Cardiac septum (tissue), 1 donor: ENCODE results near the gene SPDYC. TPM values are rescaled to one million over a fixed set of nuclear protein-coding genes. Genes with fewer than 3 reads are reported as not detected.

Experiments used
- DNase-seq: peaks from one replicate; pipeline ENCODE4 v3.0.0-alpha.2; 2020; ENCODE audit warnings: low spot score
- intact Hi-C: fragments of 100-400 bp; cut with DNase I; formaldehyde crosslinking; loops from one replicate; pipeline ENCODE4 v1.14.0; 2022
- total RNA-seq: library from RNA; stranded (reverse); fragmentation: NEBNext Ultra II Directional; extraction: Animal tissue kit (Norgen Biotek cat#: 25700); gene quantifications from one replicate; pipeline ENCODE4 v1.2.1, GENCODE V29; 2021
- donor health status: DM: no; HTN: no; CAD: no.

SPDYC gene
- total RNA-seq, 1 donor from 2014 or later: not detected

DNA sequence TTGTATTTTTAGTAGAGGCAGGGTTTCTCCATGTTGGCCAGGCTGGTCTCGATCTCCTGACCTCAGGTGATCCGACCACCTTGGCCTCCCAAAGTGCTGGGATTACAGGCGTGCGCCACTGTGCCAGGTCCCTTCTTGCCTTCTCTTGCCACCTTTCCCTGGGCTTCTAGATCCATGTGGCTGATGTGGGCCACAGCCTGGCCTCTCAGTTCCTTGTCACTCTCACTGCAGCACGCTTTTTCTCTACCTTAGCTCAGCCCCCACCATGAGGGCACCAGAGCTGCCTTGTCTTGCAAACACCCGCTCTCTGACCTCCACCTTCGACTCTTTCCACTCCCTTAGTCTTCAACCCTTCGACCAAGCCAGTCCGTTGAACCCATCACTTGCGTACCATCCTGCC lies 19.2 kb downstream of the SPDYC start:
- DNase-seq: no peak
- intact Hi-C loops: no loop called here

DNA sequence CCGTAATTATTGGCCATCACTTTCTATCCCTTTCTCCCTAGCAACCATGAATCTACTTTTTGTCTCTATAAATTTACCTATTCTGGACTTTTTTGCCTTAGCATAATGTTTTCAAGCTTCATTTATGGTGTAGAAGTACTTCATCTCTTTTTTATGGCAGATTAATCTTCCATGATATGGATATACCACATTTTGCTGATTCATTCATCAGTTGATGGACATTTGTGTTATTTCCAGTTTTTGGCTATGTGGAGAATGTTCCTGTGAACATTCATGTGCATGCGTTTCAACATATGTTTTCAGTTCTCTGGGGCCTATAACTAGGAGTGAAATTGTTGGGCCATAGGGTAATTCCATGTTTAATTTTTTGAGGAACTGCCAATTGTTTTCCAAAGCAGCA lies 24.5 kb downstream of the SPDYC start:
- intact Hi-C loops: no loop called here
- no peak for DNase-seq

DNA sequence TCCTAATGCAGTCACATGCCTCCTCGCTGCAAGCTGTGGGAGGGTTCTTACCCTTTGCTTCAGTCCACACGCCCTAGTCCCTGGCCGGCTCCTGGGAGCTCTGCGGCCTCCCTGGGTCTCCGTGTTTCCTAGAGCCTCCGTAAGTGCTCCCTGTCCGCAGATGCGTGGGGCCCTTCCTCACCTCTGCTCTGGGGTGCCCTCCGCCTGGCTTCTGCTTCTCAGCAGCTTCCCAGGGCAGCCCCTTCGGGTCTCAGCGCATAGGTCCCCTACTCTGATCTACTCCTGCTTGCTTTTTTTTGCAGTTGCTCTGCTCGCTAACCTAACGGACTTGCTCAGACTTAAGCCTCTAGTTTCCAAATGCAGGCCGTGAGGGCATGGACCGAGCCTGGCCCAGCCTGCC lies 34.1 kb downstream of the SPDYC start:
- intact Hi-C loops: no loop called here
- peak; percentile 12 for DNase-seq

DNA sequence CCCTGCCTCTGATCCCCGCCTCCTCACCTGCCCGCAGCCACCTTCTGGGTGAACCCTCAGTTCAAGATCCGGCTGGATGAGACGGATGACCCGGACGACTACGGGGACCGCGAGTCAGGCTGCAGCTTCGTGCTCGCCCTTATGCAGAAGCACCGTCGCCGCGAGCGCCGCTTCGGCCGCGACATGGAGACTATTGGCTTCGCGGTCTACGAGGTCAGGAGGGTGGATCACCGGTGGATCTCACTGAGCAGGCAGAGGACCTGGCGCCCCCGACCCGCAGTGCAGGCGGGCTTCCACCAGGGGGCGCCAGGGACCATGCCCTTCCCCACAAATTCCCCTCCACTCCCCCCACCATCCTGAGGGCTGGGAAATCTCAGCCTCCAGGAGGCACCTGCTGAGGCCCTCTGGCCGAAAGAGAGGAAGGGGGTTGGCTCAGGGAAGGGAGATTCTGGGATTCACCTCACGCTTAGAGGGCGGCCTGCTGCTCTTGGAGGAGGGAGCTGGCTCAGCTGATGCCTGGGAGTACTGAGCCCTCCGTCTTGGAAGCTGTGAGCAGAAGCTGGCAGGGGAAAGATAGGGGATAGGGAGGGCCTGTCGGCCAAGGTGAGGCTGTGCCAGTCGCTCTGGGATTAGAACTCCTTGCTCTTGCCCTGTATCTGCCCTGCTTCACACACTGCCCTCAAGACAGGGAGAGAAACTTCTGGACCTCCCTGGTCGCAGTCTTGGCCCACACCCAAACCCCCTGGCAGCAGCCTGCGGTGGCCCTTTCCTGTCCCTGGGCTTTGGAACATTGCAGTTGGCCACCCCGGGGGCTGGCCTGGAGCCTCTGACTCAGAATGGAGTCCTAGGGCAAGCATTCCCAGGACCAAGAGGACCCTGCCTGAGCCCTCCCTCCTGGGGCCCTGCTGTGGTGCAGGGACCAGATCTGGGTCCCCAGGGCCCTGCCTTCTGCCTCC lies 34.9 kb downstream of the SPDYC start:
- intact Hi-C loops: no loop called here
- peak; percentile 77 for DNase-seq

DNA sequence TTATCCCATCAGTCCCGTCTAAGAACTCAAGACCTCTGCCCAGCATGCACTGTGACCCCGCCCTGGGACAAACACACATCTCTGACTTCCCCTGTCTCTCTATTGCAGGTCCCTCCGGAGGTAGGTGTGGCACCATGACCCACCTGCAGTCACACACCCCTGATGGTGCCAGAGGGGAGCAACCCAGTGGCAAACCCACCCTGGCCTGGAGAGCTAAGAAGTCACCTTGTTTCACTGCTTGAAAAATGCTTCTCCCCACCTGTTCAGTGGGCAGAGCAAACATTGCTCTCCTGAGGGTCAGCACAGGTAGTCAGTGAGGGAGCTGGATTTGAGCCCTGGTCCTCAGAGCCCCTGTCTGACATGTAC lies 35.6 kb downstream of the SPDYC start:
- no peak for DNase-seq
- intact Hi-C loops: no loop called here

DNA sequence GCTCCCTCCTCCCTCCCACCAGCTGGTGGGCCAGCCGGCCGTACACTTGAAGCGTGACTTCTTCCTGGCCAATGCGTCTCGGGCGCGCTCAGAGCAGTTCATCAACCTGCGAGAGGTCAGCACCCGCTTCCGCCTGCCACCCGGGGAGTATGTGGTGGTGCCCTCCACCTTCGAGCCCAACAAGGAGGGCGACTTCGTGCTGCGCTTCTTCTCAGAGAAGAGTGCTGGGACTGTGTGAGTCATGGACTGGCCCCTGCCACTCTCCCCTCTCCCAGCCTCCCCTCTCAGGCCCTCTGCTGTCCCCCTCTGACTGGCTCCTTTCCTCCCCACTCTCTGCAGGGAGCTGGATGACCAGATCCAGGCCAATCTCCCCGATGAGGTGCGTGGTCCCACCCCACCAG lies 36.4 kb downstream of the SPDYC start:
- intact Hi-C loops: no loop called here
- peak; percentile 63 for DNase-seq

DNA sequence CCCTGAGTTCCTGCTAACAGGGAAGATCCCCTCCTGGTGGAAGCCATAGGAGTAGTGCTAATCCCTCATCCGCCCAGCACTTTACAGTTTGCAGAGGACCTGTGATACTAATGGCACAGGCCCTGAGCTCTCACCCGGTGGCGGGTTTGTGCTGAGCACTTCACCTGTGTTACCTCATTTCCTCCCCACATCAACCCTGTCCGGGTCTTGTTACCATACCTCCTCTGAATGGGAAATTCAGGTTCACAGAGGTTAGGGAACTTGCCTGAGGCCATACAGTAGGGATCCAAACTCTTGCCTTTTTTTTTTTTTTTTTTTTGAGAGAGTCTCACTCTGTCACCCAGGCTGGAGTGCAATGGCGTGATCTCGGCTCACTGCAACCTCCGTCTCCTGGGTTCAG lies 36.9 kb downstream of the SPDYC start:
- DNase-seq: peak; percentile 43
- intact Hi-C loops: no loop called here

DNA sequence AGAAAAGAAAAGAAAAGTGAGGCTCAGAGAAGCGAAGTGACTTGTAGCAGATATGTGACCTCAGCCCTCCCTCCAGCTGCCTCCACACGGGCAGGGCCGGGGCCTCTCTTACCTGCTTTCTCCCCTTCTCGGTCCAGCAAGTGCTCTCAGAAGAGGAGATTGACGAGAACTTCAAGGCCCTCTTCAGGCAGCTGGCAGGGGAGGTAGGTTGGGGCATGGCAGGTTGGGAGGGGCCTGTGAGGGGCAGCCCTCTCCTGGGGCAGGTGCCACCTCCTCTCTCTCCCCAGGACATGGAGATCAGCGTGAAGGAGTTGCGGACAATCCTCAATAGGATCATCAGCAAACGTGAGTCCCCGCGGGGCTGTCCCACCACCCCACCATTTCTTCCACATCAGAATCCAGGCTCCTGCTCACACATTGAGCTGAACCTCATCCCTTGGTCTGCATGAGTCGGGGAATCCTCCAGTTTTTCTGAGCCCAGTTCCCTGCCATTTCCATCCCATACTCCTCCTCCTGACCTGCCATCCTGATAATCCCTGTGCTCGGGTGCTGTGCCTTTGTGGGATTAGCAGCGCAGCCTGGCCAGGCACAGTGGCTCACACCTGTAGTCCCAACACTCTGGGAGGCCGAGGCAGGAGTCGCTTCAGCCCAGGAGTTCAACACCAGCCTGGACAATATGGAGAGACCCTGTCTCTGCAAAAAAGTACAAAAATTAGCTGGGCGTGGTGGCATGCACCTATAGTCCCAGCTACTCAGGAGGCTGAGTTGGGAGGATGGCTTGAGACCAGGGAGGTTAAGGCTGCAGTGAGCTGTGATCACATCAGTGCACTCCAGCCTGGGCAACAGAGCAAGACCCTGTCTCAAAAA lies 38.1 kb downstream of the SPDYC start:
- intact Hi-C loops: no loop called here
- no peak for DNase-seq

DNA sequence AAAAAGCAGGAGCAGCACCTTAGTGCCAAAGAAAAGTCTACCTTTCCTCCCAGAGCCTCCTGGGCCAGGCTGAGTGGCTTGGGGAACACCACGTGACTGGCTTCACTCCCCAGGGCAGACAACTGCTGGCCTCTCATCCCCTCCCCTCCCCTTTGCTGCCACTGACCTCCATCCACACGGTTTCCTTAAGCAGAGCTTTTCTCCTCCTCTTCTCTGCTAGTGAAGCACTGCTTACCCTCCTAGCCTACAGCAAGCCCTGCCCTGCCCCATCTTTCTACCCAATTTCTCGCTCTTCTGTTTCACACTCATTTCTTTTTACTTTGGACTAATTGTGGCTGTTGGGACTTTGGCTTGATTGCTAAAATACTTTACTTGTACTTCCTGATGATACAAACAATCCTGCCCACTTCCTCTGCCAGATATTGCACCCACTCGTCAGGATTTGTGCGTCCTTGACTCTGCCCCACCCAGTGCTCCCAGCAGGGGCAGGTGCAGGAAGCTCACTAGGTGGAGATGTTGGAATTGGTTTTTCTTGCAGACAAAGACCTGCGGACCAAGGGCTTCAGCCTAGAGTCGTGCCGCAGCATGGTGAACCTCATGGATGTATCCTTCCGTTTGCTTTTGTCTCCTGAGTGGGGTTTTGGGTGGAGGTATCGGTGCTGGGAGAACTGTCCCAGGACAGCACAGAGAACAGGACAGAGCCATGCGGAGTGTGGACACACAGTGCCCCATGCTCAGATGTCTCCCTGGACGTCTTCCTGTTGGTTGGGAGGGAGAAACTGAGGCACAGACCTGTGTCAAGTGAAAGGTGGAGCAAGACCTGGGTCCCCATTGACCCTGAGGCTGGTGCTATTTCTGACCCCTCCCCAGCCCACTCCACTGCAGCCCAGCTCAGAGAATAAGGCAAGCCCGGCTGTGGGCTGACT lies 39.0 kb downstream of the SPDYC start:
- peak; percentile 29 for DNase-seq
- intact Hi-C loops: no loop called here

DNA sequence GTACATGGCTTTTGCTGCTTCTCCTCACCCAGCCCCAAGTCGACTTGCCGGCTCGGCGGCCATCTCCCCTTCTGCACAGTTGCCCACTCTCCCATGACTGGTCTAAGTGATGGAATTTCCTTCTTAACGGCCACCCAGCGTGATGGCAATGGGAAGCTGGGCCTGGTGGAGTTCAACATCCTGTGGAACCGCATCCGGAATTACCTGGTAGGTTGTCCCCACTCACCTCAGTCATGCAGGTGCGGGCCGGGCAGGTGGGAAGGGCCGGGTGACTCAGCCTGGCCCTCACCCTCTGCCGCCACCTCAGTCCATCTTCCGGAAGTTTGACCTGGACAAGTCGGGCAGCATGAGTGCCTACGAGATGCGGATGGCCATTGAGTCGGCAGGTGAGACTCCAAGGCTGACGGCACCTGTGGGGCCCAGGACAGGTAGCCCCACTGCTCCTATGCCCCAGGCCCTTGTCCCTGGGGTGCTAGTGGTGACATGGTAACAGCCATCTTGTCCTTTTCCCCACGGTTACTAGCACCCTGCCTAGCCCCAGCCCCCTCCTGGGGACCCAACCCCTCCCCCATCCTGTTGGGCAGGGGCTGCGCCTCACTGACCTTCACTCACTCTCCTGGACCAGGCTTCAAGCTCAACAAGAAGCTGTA lies 39.8 kb downstream of the SPDYC start:
- intact Hi-C loops: no loop called here
- peak; percentile 4 for DNase-seq

DNA sequence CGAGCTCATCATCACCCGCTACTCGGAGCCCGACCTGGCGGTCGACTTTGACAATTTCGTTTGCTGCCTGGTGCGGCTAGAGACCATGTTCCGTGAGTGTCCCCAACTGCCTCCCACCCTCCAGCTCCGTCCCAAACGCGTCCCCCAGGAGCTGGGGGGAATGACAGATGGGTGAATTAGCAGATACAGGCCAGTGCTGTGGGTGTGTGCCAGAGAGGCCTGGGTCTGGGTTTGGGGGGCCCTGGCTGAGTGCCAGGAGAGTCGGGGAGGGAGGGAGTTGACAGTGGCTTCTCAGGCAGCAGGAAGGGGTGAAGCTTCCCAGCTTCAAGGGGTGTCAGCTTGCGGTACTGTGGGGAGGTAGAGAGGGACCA lies 40.3 kb downstream of the SPDYC start:
- peak; percentile 51 for DNase-seq

DNA sequence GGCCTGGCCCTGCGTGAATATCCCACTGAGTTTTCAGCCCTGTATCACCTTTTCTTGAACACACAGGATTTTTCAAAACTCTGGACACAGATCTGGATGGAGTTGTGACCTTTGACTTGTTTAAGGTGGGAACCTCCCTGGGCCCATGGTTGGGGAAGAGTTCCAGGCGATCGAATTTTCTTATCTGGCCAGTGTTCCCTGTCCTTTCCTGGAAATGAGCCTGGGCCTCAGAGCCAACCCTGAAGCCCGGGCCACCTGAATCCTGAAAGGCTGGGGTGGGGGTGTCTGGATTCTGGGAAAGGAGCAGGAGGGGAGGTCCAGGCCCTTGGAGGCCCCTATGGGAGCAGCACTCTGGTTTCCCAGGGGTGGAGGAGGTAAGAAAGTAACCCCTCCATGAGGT lies 40.7 kb downstream of the SPDYC start:
- no peak for DNase-seq
- intact Hi-C loops: no loop called here

More for the DNA sequence above, 40.3 kb downstream of the SPDYC start:
- intact Hi-C loops: no loop called here

DNA sequence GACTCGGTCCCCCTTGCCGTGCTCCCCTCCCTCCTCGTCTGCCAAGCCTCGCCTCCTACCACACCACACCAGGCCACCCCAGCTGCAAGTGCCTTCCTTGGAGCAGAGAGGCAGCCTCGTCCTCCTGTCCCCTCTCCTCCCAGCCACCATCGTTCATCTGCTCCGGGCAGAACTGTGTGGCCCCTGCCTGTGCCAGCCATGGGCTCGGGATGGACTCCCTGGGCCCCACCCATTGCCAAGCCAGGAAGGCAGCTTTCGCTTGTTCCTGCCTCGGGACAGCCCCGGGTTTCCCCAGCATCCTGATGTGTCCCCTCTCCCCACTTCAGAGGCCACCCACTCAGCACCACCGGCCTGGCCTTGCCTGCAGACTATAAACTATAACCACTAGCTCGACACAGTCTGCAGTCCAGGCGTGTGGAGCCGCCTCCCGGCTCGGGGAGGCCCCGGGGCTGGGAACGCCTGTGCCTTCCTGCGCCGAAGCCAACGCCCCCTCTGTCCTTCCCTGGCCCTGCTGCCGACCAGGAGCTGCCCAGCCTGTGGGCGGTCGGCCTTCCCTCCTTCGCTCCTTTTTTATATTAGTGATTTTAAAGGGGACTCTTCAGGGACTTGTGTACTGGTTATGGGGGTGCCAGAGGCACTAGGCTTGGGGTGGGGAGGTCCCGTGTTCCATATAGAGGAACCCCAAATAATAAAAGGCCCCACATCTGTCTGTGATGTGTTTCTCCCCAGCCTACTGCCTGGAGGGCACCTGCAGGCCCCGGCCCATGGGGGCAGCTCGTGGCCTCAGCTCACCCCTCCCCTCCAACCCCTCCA lies 41.5 kb downstream of the SPDYC start:
- DNase-seq: peak; percentile 65
- intact Hi-C loops: no loop called here

DNA sequence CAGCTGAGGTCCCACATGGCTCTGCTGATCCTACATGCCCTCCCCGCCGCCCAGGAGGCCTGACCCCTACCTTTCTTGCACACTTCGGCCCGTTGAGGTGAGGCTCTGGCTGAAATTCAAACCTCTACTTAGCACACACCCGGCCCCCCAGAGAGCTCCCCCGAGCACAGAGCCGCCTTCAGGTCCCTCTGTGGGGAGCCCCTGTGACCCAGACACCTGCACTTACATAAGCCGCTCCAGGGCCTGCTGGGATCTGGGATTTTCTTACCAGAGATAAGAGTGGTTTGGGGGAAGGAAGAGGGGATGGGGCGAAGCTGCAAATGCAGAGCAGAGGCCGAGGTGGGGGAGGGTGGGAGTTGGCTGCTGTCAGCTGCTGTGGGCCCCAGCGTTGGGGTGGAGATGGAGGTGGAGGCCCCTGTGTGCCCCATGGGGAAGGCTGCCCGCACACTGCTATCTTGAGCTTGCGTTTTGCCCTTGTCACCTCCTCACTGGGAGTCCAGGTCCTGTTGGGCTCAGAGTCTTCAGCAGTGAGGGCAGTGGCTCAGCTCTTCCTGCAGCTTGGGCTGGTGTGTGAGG lies 42.3 kb downstream of the SPDYC start:
- DNase-seq: peak; percentile 36
- intact Hi-C loops: no loop called here

DNA sequence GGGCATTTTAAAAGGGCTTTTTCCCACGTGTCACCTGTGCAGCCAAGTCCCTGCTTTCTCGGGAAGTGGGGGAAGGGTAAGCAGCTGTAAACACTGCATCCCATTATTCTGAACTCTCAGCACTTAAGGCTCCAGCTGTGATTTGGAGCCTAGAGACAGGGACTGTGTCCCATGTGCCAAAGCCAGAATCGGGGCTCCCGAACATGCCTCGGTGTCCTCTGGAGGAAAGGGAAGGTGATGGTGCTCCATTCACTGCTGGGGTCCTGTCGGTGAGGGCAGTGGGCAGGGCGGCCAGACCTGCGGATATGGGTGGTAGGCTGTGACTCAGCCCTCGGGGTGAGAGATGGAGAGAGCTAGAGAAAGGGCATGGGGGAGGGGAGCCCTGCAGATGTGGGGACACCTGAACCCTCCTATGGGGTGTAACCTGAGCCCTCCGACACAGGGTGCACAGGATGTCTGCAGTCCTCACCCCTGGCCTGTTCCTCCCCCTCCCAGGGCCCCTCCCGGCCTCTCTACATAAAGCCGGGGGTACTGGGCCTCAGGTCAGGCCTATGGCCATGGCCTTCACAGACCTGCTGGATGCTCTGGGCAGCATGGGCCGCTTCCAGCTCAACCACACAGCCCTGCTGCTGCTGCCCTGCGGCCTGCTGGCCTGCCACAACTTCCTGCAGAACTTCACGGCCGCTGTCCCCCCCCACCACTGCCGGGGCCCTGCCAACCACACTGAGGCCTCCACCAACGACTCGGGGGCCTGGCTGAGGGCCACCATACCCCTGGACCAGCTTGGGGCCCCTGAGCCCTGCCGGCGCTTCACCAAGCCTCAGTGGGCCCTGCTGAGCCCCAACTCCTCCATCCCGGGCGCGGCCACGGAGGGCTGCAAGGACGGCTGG lies 43.5 kb downstream of the SPDYC start:
- intact Hi-C loops: no loop called here
- peak; percentile 76 for DNase-seq

DNA sequence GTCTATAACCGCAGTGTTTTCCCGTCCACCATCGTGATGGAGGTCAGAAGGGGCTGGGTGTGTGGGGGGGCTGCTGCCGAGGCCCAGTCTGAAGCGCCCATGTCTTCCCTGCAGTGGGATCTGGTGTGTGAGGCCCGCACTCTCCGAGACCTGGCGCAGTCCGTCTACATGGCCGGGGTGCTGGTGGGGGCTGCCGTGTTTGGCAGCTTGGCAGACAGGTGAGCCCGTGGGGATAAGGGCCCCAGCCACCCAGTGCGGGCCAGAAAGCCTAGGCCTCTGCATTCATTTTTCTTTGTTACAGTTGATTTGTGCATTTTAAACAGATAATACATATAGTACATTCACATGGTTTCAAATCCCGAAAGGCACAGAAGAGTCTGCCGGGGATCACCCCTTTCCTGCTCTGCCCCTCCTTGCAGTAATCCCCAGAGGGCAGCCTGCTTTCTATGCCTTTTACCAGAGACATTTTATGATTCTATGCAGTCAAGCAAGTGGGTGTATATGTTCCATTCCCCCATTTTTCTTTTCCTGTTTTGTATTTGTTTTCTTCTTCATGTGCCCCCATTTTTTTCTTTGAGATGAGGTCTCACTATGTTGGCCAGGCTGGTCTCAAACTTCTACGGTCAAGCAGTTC lies 44.3 kb downstream of the SPDYC start:
- DNase-seq: peak; percentile 71
- intact Hi-C loops: no loop called here
